Smooth muscle cell (in vitro differentiated cells): Measurements from ENCODE around the gene BRIP1. TPM values are rescaled to one million over a fixed set of nuclear protein-coding genes. Genes with fewer than 3 reads are reported as not detected.
"Not testable (repeated sequence)": the region's sequence is repeated elsewhere in the genome, so short reads cannot be mapped to it uniquely, and the experiment has no call there.

Experiments
- DNase-seq: peaks from one replicate; lab custom pipeline; 2025; ENCODE audit not compliant: unreplicated experiment; lab: John Stamatoyannopoulos, UW
- H2AFZ ChIP-seq: fragments of 200-600 bp; sonication (generic); 2 replicates; pipeline ENCODE4 v1.6.0; 2016; ENCODE audit warnings: antibody characterized with exemption, low read depth, mild to moderate bottlenecking
- H3F3A ChIP-seq: fragments of 200-600 bp; sonication (generic); 2 replicates; pipeline ENCODE4 v1.6.0; 2017; ENCODE audit warnings: antibody characterized with exemption, low read depth
- H3K27ac ChIP-seq: fragments of 200-600 bp; sonication (generic); 2 replicates; pipeline ENCODE4 v1.5.1; 2016; ENCODE audit warnings: low read depth, mild to moderate bottlenecking
- H3K27me3 ChIP-seq: fragments of 200-600 bp; sonication (generic); 2 replicates; pipeline ENCODE4 v1.6.1; 2016; ENCODE audit warnings: low read depth, mild to moderate bottlenecking
- H3K36me3 ChIP-seq: fragments of 200-600 bp; sonication (generic); 2 replicates; pipeline ENCODE4 v1.5.1; 2016; ENCODE audit warnings: low read depth
- H3K4me1 ChIP-seq: fragments of 200-600 bp; sonication (generic); 2 replicates; pipeline ENCODE4 v1.5.1; 2016; ENCODE audit warnings: low read depth
- H3K4me2 ChIP-seq: fragments of 200-600 bp; sonication (generic); 2 replicates; pipeline ENCODE4 v1.6.0; 2016; ENCODE audit warnings: mild to moderate bottlenecking
- H3K4me3 ChIP-seq: fragments of 200-600 bp; sonication (generic); 2 replicates; pipeline ENCODE4 v1.5.1; 2016; ENCODE audit warnings: mild to moderate bottlenecking
- H3K79me2 ChIP-seq: fragments of 200-600 bp; sonication (generic); 2 replicates; pipeline ENCODE4 v1.6.0; 2016; ENCODE audit warnings: low read depth, mild to moderate bottlenecking
- H3K9ac ChIP-seq: fragments of 200-600 bp; sonication (generic); 2 replicates; pipeline ENCODE4 v1.6.0; 2016; ENCODE audit warnings: low read depth
- H3K9me3 ChIP-seq: fragments of 200-600 bp; sonication (generic); replicated peaks from 2 replicates; pipeline ENCODE4 v1.5.1; 2016; ENCODE audit warnings: low read depth
- H4K20me1 ChIP-seq: fragments of 200-600 bp; sonication (generic); 2 replicates; pipeline ENCODE4 v1.6.0; 2016; ENCODE audit warnings: low read depth
- CTCF ChIP-seq: fragments of 200-600 bp; sonication (generic); IDR thresholded peaks from 2 replicates; pipeline ENCODE4 v1.5.1; 2017; ENCODE audit warnings: borderline replicate concordance, mild to moderate bottlenecking, antibody characterized with exemption; ENCODE audit not compliant: insufficient read depth, poor library complexity, severe bottlenecking
- WGBS: methylation state at CpG from one replicate; pipeline ENCODE4 v1.1.7; 2016; ENCODE audit warnings: low lambda C conversion rate; 5-methylcytosine and 5-hydroxymethylcytosine counted together
- polyA plus RNA-seq: library from polyadenylated mRNA; unstranded; fragments of >200 nt; fragmentation: Nextera tagmentation; extraction: Ambion mirVana; gene quantifications from 2 replicates; pipeline ENCODE4 v1.2.1, GENCODE V29; 2016
- total RNA-seq: library from RNA; depleted of rRNA; stranded (reverse); fragments of >200 nt; gene quantifications from 2 replicates; pipeline ENCODE4 v1.2.3, GENCODE V29; 2014

BRIP1 gene
- total and polyA plus RNA-seq, 2 experiments from 2014 or later: 0.71 to 9.1 TPM

- not testable (repeated sequence) for H3K9ac ChIP-seq, H4K20me1 ChIP-seq, H3K27ac ChIP-seq, H3K79me2 ChIP-seq, H3K4me1 ChIP-seq, H3F3A ChIP-seq, DNase-seq, H2AFZ ChIP-seq, H3K27me3 ChIP-seq, H3K4me3 ChIP-seq, H3K4me2 ChIP-seq, H3K9me3 ChIP-seq
- over 99% methylated on average over 6 of the region's 6 CpGs for WGBS
- H3K36me3 ChIP-seq: peaks cover 14% of the 10 kb centered on the region
These were observed 24.4 kb upstream of the BRIP1 start for GRCh38 chr17:61887733-61888132.

DNA sequence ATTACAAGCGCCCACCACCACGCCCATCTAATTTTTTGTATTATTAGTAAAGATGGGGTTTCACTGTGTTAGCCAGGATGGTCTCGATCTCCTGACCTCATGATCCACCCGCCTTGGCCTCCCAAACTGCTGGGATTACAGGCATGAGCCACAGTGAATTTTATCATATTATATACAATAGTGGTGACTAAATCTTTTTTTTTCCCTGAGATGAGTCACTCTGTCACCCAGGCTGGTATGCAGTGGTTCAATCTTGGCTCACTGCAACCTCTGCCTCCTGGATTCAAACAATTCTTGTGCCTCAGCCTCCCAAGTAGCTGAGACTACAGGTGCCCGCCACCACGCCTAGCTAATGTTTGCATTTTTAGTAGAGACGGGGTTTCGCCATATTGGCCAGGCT, 22.5 kb upstream of the BRIP1 start:
- WGBS: 98% methylated on average over 8 of the region's 8 CpGs
- H3K4me3 ChIP-seq, H4K20me1 ChIP-seq, H2AFZ ChIP-seq, DNase-seq, H3K27me3 ChIP-seq, H3F3A ChIP-seq, H3K9ac ChIP-seq, H3K4me1 ChIP-seq, H3K79me2 ChIP-seq, H3K4me2 ChIP-seq, H3K9me3 ChIP-seq, H3K27ac ChIP-seq: not testable (repeated sequence)
- H3K36me3 ChIP-seq: peaks cover 11% of the 10 kb centered on the region

- H2AFZ ChIP-seq: no peak overlapping the region
- no peak for TF ChIP-seq CTCF
- H3K4me3 ChIP-seq: no peak overlapping the region
- DNase-seq: no peak
- no peaks in the 10 kb centered on the region for H3K27me3 ChIP-seq
- no peaks in the 10 kb centered on the region for H4K20me1 ChIP-seq
- H3K9me3 ChIP-seq: no peaks in the 10 kb centered on the region
- no peak overlapping the region for H3K27ac ChIP-seq
- H3K9ac ChIP-seq: no peak overlapping the region
- no peaks in the 10 kb centered on the region for H3K79me2 ChIP-seq
- H3K4me2 ChIP-seq: no peak overlapping the region
- WGBS: 96% methylated on average over 3 of the region's 3 CpGs
- no peaks in the 10 kb centered on the region for H3K4me1 ChIP-seq
- H3K36me3 ChIP-seq: peaks cover 9% of the 10 kb centered on the region
- H3F3A ChIP-seq: no peaks in the 10 kb centered on the region
These were observed 21.5 kb upstream of the BRIP1 start for GRCh38 chr17:61884864-61885263.

- no peaks in the 10 kb centered on the region for H3K79me2 ChIP-seq
- WGBS: 94% methylated on average over 4 of the region's 4 CpGs
- H3K4me3 ChIP-seq: no peak overlapping the region
- no peak overlapping the region for H3K9ac ChIP-seq
- no peak overlapping the region for H3K27ac ChIP-seq
- H3K9me3 ChIP-seq: no peaks in the 10 kb centered on the region
- no peak for DNase-seq
- no peak for TF ChIP-seq CTCF
- H3K27me3 ChIP-seq: no peaks in the 10 kb centered on the region
- H4K20me1 ChIP-seq: no peaks in the 10 kb centered on the region
- no peak overlapping the region for H2AFZ ChIP-seq
- H3F3A ChIP-seq: no peaks in the 10 kb centered on the region
- no peaks in the 10 kb centered on the region for H3K4me1 ChIP-seq
- H3K4me2 ChIP-seq: no peak overlapping the region
- peaks cover 4% of the 10 kb centered on the region for H3K36me3 ChIP-seq
These were observed 17.3 kb upstream of the BRIP1 start for GRCh38 chr17:61880589-61881102.

- no peak for DNase-seq
- TF ChIP-seq CTCF: no peak
- H3K9me3 ChIP-seq: no peaks in the 10 kb centered on the region
- peaks cover 4% of the 10 kb centered on the region for H3K36me3 ChIP-seq
- no peaks in the 10 kb centered on the region for H3K4me1 ChIP-seq
- H3K27me3 ChIP-seq: no peaks in the 10 kb centered on the region
- no peaks in the 10 kb centered on the region for H4K20me1 ChIP-seq
- WGBS: 94% methylated on average over 3 of the region's 3 CpGs
- H3K9ac ChIP-seq: no peak overlapping the region
- no peaks in the 10 kb centered on the region for H3F3A ChIP-seq
- H2AFZ ChIP-seq: no peak overlapping the region
- no peak overlapping the region for H3K27ac ChIP-seq
- H3K79me2 ChIP-seq: no peaks in the 10 kb centered on the region
- no peak overlapping the region for H3K4me2 ChIP-seq
- no peak overlapping the region for H3K4me3 ChIP-seq
These were observed 15.8 kb upstream of the BRIP1 start for GRCh38 chr17:61878984-61879612.
